Endometrium (tissue), 2 donors: ENCODE measurements around the gene OR10G3.
"Not testable (repeated sequence)": the region's sequence is repeated elsewhere in the genome, so short reads cannot be mapped to it uniquely, and the experiment has no call there.

Experiments used
- FAIRE-seq: peaks from 2 replicates; lab custom pipeline; 2012; peaks lifted over from hg19 to GRCh38; lab: Jason Lieb, UNC
- donor health status: control.
- donor health status: control.

OR10G3 gene, protein sequence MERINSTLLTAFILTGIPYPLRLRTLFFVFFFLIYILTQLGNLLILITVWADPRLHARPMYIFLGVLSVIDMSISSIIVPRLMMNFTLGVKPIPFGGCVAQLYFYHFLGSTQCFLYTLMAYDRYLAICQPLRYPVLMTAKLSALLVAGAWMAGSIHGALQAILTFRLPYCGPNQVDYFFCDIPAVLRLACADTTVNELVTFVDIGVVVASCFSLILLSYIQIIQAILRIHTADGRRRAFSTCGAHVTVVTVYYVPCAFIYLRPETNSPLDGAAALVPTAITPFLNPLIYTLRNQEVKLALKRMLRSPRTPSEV

DNA sequence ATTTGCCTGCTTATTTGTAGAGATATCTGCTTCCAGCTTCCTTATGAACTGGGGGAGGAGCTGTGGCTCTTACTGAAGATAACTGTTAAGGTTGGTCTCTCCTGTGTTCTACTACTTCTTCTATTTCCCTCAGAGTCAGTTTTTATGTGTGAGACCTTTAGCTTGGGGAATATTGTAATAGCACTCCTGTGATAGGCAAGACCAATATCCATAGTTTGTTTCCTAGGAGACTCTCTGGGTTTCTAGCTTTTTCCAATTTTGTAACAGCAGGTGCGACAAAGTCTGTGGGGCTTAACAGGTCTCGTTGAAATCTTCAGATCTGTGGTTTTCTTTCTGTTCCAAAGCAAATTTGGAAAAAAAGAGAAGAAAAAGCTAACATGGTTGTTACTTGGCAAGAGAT is at the start of gene OR10G3:
TSS of gene OR10G3 (minus strand) at position 101 of the 400 bp plus-strand sequence. CDS start 9,332 bp downstream, outside the sequence.
- no peak for FAIRE-seq

DNA sequence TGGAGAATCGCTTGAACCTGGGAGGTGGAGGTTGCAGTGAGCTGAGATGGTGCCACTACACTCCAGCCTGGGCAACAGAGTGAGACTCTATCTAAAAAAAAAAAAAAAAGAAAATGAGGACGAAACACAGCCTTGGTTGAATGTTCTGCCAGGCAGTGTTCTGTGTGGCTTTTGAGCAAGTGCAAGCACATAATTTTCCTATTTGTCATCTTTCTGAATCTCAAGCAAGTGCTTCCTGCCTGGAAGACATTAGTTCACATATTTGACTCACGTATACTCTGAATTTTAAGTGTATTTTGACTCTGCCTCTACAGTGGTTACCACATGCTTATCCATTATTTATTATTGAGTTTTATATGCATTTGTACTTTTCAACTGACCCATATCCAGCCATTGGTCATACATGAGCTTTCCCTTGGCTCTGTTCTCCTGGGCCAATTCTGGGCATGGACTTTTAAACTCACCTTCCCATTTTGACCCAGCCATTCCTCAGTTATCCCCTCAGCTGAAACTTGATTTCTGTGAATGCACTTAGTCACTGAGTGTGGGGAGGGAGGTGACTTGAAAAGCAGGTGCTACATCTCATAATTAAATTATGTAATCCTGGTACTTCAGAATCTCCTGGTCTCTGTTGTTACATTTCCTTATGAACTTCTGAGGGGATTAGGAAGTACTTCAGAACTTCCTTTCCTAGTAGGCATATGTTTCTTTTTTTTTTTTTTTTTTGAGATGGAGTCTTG is 46.8 kb upstream of the OR10G3 start:
- FAIRE-seq = no peak

DNA sequence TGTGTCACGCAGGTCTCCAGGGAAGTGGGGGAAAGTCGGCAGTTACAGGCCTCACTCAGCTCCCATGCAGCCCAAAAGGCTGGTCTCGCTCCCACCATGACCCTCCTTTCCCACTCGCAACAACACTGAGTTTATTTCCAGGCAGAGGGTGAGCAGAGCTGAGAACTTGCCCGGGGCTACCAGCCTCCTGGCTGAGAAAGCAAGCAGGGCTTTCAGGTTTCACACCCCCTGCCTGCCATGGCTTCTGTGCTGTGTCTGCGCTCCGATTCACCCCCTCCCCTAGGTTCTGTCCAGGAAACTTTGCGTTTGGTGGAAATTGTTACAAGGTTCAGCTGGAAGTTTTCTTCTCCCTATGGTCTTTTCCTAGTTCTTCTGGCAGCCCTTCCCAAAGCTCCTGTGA is 37.7 kb upstream of the OR10G3 start:
- no peak for FAIRE-seq

DNA sequence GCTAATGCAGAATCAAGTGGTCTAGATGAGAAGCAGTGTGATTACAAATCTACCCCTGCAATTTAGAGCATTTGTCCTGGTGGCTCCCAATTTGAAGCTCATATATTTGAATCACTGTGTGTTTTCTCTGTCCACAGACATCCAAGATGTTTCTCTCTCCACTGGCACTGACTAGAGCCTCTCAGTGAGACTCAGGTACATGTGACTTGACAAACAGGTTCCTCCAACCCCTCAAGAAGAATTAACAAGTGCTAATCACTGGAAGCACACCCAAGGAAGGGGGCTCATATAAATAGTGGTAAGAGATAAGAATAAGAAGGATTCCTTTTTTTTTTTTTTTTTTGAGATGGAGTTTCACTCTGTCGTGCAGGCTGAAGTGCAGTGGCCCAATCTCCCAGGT is 34.4 kb upstream of the OR10G3 start:
- no peak for FAIRE-seq

DNA sequence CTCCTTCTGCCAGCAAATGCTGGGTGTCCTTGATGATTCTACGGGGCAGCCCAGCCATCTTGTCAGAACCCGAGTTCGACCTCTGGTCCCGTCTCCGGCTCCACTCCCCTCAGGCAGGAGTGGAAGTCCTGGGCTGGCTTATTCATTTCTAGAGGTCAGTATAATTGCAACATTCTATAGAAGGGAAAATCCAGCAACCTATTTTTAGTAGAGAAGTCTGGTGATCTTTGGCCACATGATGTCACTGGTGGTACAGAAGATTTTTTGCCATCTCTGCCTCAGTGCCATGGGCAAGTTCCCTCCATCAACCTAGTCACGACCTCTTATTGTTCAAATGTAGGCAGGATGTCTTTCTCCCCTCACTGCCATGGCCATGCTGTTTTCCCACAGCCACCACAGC is 32.4 kb upstream of the OR10G3 start:
- no peak for FAIRE-seq

DNA sequence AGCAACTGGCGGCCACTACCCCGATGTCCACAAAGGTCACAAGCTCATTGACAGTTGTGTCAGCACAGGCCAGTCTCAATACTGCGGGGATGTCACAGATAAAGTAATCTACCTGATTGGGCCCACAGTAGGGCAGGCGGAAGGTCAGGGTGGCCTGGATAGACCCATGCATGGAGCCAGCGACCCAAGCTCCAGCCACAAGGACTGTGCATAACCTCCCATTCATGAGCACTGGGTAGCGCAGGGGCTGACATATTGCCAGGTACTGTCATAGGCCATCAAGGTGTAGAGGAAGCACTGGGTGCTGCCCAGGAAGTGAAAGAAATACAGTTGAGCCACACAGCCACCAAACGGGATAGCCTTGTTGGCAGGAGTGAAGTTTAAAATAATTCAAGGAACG is 22.3 kb upstream of the OR10G3 start:
- FAIRE-seq = not testable (repeated sequence)

DNA sequence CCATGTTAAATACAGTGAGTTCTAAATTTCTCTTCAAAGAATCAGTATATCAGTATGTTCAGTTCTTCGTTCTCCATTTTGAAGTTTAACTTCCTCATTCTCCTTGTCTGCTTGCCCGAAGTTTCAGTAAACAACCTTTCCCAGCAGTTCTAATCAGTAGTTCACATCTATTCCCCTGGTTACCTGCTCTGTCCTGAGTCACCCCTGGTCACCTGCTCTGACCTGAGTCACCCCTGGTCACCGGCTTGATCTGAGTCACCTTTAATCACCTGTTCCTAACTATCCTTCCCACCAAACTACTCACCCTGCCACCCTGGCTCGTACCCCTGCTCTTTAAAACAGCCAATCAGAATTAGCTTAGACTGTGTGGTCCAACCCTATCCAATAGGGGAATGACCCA is 9.4 kb upstream of the OR10G3 start:
- no peak for FAIRE-seq

DNA sequence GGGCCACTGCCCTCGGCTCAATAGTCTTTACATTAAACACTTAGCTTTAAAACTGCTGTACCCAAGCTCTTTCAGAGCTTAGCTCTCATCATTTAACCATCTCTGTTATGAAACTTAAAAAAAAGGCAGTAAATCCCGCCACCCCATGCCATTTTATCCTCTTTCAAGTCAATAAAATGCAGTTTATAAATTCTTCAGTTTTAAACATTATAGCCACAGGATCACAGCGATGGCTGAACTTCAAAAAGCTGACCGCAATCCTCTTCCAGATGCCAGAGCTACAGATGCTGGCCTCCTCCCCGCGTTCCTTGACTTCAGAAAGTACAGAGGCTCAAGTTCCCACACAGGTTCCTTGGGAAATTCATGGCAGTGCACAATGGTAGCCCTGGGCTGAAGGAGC is 4.2 kb downstream of the OR10G3 start:
- FAIRE-seq = no peak

DNA sequence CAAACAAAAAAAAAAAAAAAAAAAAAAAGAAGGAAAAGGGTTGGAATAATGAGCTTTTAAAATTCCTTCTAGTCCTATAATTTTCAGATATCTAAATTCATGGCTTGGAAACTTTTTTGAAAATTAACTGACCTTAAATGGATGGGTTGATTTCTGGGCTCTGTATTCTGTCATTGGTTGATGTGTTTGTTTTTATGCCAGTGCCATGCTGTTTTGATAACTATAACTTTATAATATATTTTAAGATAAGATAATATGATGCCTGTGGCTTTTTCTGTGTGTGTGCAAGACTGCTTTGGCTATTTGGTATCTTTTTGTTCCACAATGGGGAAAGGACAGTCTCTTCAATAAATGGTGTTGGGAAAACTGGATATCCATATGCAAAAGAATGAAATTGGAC is 7.3 kb downstream of the OR10G3 start:
- no peak for FAIRE-seq

DNA sequence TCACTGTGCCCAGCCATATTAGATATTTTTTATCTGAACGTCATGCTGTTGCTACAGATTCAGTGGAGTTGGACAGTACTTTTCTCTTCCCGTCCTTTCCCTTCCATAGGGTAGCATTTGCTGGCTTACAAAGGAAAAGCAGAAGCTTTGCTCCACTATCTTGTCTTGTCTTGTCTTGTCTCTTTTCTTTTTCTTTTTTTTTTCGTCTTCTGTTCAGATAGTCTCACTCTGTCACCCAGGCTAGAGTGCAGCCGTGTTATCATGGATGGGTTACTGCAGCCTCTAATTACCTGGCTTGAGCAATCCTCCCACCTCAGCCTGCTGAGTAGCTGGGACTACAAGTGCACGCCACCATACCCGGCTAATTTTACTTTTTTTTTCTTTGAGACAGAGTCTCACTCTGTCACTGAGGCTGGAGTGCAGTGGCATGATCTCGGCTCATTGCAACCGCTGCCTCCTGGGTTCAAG is 21.1 kb downstream of the OR10G3 start:
- FAIRE-seq = no peak

DNA sequence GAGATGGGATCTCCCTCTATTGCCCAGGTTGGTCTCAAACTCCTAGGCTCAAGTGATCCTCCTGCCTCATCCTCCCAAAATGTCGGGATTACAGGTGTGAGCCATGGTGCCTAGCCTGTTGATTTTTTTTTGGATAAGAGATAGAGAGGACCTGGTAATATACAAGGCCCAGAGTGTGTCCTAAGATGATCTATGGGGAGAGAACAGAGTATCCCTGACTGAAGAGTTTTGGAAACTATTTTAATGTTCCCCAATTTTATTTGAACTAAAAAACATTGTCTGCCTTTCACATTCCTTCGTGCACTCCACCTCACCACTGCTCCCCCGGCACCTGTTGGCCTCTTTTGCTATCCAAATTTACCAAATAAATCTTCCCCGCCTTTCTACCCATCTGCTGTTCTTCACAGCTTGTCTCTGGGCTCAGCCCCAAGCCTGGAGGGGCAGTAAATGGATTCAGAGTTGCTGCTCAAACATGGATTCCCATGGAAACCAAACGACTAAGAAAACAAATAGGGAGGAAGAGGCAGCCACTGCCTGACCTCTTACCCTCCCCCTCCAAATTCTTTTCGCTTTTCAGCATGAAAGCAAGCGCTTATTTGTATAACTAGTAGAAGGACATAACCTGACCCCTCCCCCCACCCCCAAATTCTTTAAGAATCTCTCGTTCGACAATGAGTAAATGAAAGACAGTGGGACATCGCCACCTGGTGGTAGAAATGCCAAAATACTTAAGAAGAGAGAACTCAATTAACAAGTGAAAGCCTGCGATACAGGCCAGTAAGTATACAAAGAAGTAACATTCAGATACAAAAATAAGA is 22.6 kb downstream of the OR10G3 start:
- peak; percentile 85 for FAIRE-seq

DNA sequence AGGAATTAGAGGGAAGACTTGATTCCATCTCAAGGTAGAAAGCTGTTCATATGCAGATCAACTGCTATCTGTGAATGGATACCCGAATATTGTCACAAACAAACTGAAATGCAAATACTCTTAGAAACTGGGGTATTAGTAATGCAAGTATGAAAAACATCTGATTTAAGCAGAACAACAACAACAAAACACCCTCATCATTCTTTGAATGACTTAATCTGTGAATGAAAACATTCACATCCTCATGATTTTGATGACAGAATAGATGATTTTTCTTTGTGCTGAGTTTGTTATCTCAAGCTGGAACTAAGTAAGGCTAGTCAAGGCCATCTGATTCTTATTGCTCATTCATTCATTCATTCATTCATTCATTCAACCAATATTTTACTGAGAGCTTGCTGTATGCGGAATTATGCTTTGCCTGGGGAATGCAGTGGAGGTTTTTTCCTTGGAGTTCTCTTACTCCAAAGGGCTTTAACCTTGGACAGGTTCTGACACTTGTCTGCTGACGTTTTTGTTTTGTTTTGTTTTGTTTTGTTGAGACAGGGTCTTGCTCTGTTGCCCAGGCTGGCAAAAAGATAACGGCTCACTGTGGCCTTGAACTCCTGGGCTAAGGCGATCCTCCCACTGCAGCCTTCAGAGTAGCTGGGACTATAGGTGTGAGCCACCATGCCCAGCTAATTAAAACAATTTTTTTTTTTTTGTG is 23.3 kb downstream of the OR10G3 start:
- no peak for FAIRE-seq

DNA sequence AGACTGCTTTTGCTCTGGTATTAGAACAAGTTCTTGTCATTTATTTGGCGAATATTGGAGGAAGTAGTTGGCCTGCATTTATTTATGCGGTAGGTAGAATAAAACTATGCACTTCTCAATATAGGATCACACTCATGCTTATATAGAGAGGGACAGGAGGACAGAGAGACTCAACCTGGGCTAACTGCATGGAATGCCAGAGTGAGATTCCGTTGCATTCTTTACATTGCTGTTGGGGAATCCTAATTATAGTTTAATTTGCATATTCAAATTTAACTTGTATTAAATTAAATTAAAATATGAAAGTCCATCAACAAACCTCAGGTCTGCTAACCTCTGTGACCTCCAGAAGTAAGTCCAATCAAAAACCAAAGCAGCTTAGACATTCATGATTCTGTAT is 26.6 kb downstream of the OR10G3 start:
- no peak for FAIRE-seq

DNA sequence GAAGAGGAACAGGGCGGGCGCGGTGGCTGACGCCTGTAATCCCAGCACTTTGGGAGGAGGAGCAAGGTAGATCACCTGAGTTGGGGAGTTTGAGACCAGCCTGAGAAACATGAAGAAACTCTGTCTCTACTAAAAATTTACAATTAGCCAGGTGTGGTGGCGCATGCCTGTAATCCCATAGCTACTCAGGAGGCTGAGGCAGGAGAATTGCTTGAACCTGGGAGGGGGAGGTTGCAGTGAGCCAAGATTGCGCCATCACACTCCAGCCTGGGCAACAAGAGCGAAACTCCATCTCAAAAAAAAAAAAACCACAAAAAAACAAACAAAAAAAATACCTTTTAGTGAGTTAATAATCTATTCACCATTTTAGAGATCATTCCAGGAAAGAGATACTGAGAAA is 35.3 kb downstream of the OR10G3 start:
- FAIRE-seq = not testable (repeated sequence)

DNA sequence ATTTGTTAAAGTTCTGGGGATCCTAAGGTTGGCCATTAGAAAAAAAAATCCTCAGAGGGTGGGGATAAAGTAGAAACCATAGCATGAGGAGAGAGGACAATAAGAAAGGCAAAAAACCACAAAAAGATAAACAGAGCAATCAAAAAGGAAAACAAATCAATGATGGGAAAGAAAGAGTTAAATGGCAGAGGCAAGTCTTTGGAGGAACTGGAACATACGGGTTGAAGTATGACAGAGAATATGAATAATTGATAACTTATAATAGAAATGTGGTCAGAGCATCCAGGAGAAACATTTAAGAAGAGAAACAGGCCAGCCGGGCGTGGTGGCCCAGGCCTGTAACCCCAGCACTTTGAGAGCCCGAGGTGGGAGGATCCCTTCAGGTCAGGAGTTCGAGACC is 35.9 kb downstream of the OR10G3 start:
- FAIRE-seq = no peak

DNA sequence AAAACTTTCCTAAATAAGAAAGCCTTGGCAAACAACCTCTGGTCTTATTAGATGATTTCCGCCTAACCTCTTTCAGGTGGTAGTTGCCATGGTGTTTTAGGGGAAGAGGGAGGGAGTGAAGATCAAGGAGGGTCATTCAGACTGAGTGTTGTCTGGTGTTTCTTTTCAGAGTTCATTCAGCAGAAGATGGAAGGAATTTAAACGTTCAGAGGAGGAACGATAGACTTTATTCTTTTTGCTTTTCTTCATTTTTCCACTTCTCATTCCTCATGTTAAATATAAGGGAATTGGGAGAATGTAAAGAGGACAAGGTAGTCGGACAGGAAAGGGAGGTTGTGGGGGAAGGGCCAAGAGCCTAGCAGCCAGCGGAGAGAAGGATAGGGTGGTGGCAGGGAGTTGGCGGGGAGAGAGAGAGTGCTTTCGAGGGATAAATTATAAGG is 36.3 kb downstream of the OR10G3 start:
- no peak for FAIRE-seq

DNA sequence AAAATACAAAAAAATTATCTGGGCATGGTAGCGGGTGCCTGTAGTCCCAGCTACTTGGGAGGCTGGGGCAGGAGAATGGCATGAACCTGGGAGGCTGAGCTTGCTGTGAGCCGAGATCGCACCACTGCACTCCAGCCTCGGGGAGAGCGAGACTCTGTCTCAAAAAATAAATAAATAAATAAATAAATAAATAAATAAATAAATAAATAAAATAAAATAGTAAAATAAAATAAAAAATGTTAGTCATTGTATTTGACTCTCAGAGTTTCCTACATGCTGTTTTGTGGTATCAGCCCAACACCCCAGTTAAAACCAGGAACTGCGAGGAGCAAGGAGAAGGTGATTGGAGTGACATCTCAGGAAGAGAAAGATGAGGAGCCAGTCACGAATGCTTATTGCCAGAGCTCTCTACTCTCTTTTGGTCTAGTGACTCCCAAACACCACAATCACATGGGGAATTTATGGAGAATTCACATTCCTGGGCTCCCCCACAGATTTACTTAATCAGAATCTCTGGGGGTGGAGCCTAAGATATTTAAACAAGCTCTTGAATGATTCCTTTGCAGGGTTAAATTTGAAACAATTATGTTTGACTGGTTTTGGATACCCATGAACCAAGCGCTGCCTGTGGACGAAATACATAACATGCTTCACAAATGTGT is 38.3 kb downstream of the OR10G3 start:
- FAIRE-seq = no peak

DNA sequence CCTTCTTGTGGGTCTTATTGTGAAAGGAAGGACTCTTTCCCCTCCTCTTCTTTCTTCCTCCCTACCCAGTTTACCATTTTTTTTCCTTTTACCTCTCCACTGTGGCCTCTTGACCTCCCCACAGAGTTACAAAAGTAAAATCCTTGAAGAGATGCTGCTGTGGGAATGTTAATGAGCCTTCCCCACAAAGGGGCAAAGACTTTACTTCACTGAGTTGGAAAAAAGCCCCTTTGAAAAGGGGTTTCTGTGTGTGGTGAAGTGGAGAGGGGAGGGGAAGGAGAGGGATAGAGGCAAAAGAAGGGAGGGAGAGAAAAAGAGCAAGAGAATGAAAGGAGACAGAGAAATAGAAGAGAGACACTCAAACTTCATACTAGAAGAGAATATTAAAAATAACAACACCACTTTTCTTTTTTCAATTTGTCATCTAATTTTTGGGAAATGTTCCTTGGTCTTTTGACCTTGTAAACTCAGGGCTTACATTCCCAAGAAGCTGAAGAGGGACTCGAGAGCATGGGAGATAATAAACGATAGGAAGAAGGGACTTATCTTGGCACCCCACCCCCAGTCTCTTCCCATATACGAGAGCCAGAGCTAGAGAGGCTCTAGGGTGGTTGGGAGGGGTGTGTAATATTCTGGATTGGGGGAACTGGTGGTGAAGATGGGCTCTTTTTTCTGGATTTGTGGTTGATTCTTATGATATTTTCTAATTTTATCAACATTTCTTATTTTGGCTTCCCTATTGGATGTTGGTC is 40.5 kb downstream of the OR10G3 start:
- FAIRE-seq = no peak

DNA sequence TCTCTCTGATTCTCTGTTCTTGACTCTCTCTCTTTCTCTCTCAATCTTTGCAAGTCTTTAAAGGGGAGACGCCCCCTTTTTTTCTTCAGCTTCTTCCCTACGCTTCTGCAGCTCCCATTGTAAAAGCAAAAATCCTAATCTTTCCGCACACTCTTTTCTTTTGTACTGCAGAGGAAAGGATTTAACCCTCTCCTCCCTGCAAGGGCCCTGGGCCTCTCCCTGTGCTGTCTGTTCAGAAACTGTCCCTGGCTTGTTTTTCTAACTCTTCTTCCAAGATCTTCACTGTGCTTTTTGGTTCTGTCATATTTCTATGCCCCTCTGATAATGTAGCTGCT is 42.8 kb downstream of the OR10G3 start:
- FAIRE-seq = no peak

DNA sequence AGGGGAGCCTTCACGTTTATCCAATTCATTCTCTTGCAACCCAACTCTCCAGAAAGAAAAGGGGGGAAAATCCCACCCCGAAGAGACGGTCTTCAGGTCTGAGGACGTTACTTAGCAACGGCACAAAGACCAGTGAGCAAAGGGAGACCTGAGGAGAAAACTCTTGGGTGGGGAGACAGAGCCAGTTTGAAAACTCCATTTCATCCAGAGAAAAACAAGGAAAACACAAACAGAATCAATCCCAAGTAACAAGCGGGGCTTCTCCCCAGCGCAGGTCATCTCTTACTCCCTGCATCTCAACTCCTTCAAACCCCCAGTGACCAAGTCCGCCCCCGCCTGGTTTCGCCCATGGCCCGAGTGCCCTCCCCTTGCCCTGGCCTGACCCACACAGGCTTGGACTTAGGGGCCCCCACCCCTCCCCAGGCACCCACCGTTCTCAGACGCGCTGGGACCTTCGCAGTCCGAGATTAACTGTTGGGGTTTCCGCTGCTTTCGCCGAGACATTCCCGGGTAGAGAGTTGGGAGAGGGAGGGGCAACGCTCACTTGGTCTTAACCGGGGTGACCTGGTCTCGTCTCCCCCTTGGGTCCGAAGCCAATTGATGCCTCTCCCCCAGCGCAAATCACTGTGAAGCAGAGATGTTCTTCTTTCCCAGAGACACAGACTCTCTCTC is 43.3 kb downstream of the OR10G3 start:
- FAIRE-seq = no peak
